Tibial nerve (tissue), 4 donors: ENCODE measurements around the gene SDK1. TPM values are rescaled to one million over a fixed set of nuclear protein-coding genes. Genes with fewer than 3 reads are reported as not detected.

ENCODE experiments used
- DNase-seq, 2 donors: peaks; one replicate each; pipeline ENCODE4 v3.0.0-alpha.2; 2019; ENCODE audit warnings: low spot score in 2 of 2
- H3K27ac ChIP-seq, 4 donors: fragments of 200-600 bp; sonication (generic) in 3 of 4; one replicate each; pipeline ENCODE4 v1.5.1; 2017 to 2019; ENCODE audit warnings: mild to moderate bottlenecking in 1 of 4
- H3K27me3 ChIP-seq, 2 donors: fragments of 200-600 bp; sonication (generic) in 1 of 2; one replicate each; pipeline versions ENCODE4 v1.5.1 to v1.6.0; 2017 to 2019
- H3K36me3 ChIP-seq, 3 donors: fragments of 200-600 bp; sonication (generic); one replicate each; pipeline ENCODE4 v1.5.1; 2018 to 2019
- H3K4me1 ChIP-seq, 4 donors: fragments of 200-600 bp; sonication (generic) in 3 of 4; one replicate each; pipeline ENCODE4 v1.5.1; 2017 to 2019
- H3K4me3 ChIP-seq, 4 donors: fragments of 200-600 bp; sonication (generic) in 3 of 4; one replicate each; pipeline ENCODE4 v1.5.1; 2017 to 2019; ENCODE audit warnings: mild to moderate bottlenecking in 1 of 4, moderate library complexity in 1 of 4
- H3K9me3 ChIP-seq, 4 donors: fragments of 200-600 bp; sonication (generic) in 3 of 4; one replicate each; pipeline ENCODE4 v1.5.1; 2017 to 2019
- EP300 ChIP-seq, 2 donors: sonication (generic); formaldehyde crosslinking; IDR thresholded peaks; one replicate each; pipeline ENCODE4 v1.6.1; 2017; ENCODE audit warnings: antibody characterized with exemption in 2 of 2, mild to moderate bottlenecking in 1 of 2
- POLR2A ChIP-seq, 2 donors: fragments of 450-650 bp; IDR thresholded peaks; one replicate each; pipeline ENCODE4 v1.6.1; 2017; ENCODE audit warnings: antibody characterized with exemption in 2 of 2, mild to moderate bottlenecking in 2 of 2, moderate library complexity in 2 of 2
- WGBS, 2 donors: methylation state at CpG; one replicate each; pipeline ENCODE4 v1.1.5; 2018; 5-methylcytosine and 5-hydroxymethylcytosine counted together
- total RNA-seq, 4 donors: library from RNA; depleted of rRNA; stranded (reverse); fragments of >200 nt; gene quantifications; one replicate each; pipeline ENCODE4 v1.1.0, GENCODE V29; 2016
- TF ChIP-seq, protein P1 (sequence below), 5 experiments: fragments of 200-600 bp in 3 of 5; fragments of 450-650 bp in 2 of 5; sonication (generic) in 3 of 5; IDR thresholded peaks; one replicate each; pipeline ENCODE4 v1.5.1; 2016 to 2019; ENCODE audit warnings: antibody characterized with exemption in 5 of 5, mild to moderate bottlenecking in 3 of 5, moderate library complexity in 2 of 5

Gene SDK1
- total RNA-seq, 4 donors from 2014 or later = 8.2 to 16.2 (median 12.9) TPM

DNA sequence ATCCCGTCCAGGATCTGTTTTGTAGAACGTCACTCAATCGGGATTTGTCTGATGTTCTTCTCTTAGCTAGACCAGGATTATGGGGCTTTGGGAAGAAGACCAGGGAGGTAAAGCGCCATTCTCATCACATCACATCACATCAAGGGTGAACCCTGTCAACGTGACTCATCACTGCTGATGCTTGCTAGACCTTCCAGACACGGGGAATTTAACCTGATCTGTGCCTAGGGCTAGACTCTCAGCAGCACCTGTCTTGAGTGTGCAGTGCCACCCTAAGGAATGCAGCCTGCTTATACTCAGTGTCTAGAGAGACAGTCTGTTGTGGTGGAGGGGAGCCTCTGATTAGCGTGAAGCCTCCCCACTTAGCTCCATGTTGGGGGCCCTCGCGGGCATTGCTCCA is 702.5 kb downstream of the SDK1 start:
- no peak for TF ChIP-seq EP300 (IDR thresholded peaks at IDR 0.05)
- TF ChIP-seq POLR2A (IDR thresholded peaks at IDR 0.05) = no peak
- TF ChIP-seq, protein P1, sequence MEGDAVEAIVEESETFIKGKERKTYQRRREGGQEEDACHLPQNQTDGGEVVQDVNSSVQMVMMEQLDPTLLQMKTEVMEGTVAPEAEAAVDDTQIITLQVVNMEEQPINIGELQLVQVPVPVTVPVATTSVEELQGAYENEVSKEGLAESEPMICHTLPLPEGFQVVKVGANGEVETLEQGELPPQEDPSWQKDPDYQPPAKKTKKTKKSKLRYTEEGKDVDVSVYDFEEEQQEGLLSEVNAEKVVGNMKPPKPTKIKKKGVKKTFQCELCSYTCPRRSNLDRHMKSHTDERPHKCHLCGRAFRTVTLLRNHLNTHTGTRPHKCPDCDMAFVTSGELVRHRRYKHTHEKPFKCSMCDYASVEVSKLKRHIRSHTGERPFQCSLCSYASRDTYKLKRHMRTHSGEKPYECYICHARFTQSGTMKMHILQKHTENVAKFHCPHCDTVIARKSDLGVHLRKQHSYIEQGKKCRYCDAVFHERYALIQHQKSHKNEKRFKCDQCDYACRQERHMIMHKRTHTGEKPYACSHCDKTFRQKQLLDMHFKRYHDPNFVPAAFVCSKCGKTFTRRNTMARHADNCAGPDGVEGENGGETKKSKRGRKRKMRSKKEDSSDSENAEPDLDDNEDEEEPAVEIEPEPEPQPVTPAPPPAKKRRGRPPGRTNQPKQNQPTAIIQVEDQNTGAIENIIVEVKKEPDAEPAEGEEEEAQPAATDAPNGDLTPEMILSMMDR (IDR thresholded peaks at IDR 0.05) = no peak
- Histone ChIP-seq H3K27me3 (no peaks in the 10 kb centered on the region), H3K36me3 (no peaks in the 10 kb centered on the region), H3K9me3 (no peaks in the 10 kb centered on the region), H3K27ac (no peak overlapping the region), H3K4me3 (no peak overlapping the region), H3K4me1 (no peaks in the 10 kb centered on the region)
- WGBS, 2 donors = 87% methylated on average over 9 of the region's 9 CpGs
- DNase-seq = no peak

DNA sequence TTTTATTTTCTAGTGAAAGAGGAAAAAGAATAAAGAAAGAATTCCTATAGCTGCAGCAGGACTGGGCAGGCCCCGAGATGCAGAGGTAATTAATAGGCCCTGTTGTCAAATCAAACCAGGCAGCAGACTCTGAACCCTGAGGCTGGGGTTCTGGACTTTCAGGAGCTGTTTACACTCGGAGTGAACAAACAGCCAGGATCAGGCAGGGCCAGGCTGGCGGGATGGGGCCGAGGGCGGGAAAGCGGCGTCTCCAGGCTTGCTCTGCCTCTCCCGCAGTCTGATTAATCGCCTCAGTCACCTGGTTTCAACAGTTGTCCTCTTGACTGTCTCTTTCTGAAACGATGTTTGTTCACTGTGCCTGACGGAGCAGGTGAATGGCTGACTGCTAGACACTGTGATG is 705.6 kb downstream of the SDK1 start:
- WGBS, 2 donors = 75 to 84% methylated on average over 11 of the region's 11 CpGs
- no peak for DNase-seq

DNA sequence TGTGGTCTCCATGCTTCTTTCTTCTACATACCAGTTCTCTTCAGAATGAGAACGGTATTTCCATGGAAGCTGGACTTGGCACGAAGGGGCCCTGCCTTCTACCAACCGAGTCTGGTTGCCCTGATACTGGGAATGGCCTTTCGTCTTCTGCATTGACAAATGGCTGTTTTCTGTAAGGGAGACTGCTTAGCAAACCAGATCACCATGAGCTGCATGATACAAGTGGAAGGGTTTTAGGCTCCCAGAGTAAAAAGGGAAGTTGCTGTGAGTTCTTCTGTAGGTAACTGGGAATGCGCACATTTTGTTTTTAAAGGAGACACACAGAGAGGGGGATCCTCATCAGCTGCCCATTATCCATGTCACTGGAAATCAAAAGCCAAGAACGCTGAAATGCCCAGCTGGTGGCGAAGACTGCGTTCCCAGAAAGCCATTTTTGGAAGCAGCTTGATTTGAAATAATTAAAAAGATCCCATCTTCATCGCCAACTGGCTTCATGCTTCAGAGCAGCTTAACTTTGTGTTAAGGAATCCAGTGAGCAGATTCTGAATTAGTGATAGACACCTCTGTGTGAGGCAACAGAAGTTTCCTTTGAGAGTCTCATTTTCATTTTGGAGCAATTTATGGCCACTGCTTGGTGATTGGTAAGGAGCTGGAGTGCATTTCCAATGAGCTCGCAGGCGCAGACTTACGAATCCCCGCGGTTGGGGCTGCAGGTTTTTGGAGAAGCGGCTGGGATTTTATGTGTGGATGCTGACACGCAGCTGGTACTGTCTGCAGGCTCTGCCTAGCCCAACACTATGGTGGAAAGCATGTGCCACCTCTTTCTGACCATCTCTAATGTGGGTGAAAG is 708.4 kb downstream of the SDK1 start:
- H3K4me1 ChIP-seq = no peaks in the 10 kb centered on the region
- H3K27ac ChIP-seq = no peak overlapping the region
- TF ChIP-seq EP300 (IDR thresholded peaks at IDR 0.05) = no peak
- TF ChIP-seq, protein P1 (IDR thresholded peaks at IDR 0.05) = no peak
- TF ChIP-seq POLR2A (IDR thresholded peaks at IDR 0.05) = no peak
- 91 to 92% methylated on average over 16 of the region's 16 CpGs for WGBS, 2 donors
- no peaks in the 10 kb centered on the region for H3K9me3 ChIP-seq
- H3K36me3 ChIP-seq = no peaks in the 10 kb centered on the region
- DNase-seq = no peak
- H3K4me3 ChIP-seq = no peak overlapping the region
- H3K27me3 ChIP-seq = no peaks in the 10 kb centered on the region

More for the DNA sequence above, 705.6 kb downstream of the SDK1 start:
- no peak overlapping the region for H3K4me3 ChIP-seq
- H3K9me3 ChIP-seq = no peaks in the 10 kb centered on the region
- peak overlapping the region in 1 of 4 donors; percentile 49 for H3K27ac ChIP-seq
- TF ChIP-seq POLR2A (IDR thresholded peaks at IDR 0.05) (no peak), EP300 (IDR thresholded peaks at IDR 0.05) (no peak)
- TF ChIP-seq, protein P1 (IDR thresholded peaks at IDR 0.05) = no peak
- no peaks in the 10 kb centered on the region for H3K4me1 ChIP-seq
- no peaks in the 10 kb centered on the region for H3K27me3 ChIP-seq
- no peaks in the 10 kb centered on the region for H3K36me3 ChIP-seq

DNA sequence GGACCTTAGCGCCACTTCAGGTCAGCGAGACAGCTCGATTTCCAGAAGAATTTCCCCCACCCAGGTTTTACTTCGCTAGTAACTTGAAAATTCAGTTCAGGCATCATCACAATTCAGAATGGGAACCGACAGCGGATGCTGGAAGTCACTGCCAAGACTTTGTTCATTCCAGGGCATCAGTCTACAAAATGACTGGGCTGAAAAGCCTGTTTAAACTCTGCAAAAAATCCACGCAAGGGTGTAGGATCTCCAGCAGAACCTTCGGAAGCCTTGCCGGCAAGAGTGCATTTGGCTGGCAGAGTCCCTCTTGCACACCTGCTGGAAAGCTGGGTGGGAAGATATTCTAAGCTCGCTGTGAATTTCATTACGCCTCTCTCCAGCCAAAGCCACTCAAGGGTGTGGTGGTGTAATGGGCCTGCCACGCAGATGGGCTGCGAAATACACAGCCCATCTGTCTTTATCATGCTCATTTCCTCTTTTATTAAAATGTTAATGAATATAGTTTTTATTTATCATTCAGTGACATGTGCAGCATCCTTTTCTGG is 709.1 kb downstream of the SDK1 start:
- H3K4me3 ChIP-seq = no peak overlapping the region
- 83 to 92% methylated on average over 13 of the region's 13 CpGs for WGBS, 2 donors
- TF ChIP-seq EP300 (IDR thresholded peaks at IDR 0.05) (no peak), POLR2A (IDR thresholded peaks at IDR 0.05) (no peak)
- TF ChIP-seq, protein P1 (IDR thresholded peaks at IDR 0.05) = no peak
- no peak overlapping the region for H3K27ac ChIP-seq
- no peaks in the 10 kb centered on the region for H3K27me3 ChIP-seq
- H3K9me3 ChIP-seq = no peaks in the 10 kb centered on the region
- H3K36me3 ChIP-seq = peaks cover 0 to 4% (median 0%) of the 10 kb centered on the region in 3 donors
- H3K4me1 ChIP-seq = no peaks in the 10 kb centered on the region
- DNase-seq = no peak
